PC-3 (cell line): ENCODE results near the gene ZXDC. TPM values are rescaled to one million over a fixed set of nuclear protein-coding genes. Genes with fewer than 3 reads are reported as not detected.

Experiments used
- ATAC-seq: fragments of 200-7000 bp; cut with Tn5 transposase; 2 replicates; pipeline ENCODE4 v1.9.1; 2020; ENCODE audit warnings: mild to moderate bottlenecking, moderate library complexity
- BruUV-seq: library from RNA; stranded (reverse); fragments of 400-500 nt; replicated peaks from 2 replicates; lab custom pipeline; 2021; lab: Mats Ljungman, UMichigan
- CTCF ChIA-PET: fragments of 300-600 bp; sonication (Branson Sonifier 250); formaldehyde crosslinking; loops from one replicate; lab custom pipeline; 2022; ENCODE audit warnings: antibody characterized with exemption; lab: Charles Lee
- POLR2A ChIA-PET: fragments of 300-600 bp; sonication (Branson Sonifier 250); formaldehyde crosslinking; loops from one replicate; lab custom pipeline; 2022; ENCODE audit warnings: antibody characterized with exemption; ENCODE audit not compliant: unreplicated experiment; lab: Charles Lee
- DNase-seq: peaks from one replicate; pipeline ENCODE4 v3.0.0-alpha.2; 2015
- H2AFZ ChIP-seq: fragments of 300-600 bp; sonication (generic); 2 replicates; pipeline ENCODE4 v1.6.0; 2016; ENCODE audit warnings: antibody characterized with exemption, low read length
- H3F3A ChIP-seq: fragments of 300-600 bp; sonication (generic); one replicate; pipeline ENCODE4 v1.6.0; 2017; ENCODE audit warnings: antibody characterized with exemption, low read length, control low read depth, mild to moderate bottlenecking; ENCODE audit not compliant: unreplicated experiment
- H3K27ac ChIP-seq: fragments of 300-600 bp; sonication (generic); 2 replicates; pipeline ENCODE4 v1.5.1; 2016; ENCODE audit warnings: mild to moderate bottlenecking, low read length
- H3K27me3 ChIP-seq: fragments of 300-600 bp; sonication (generic); 2 replicates; pipeline ENCODE4 v1.6.1; 2016; ENCODE audit warnings: low read length, mixed read lengths
- H3K36me3 ChIP-seq: fragments of 300-600 bp; sonication (generic); 2 replicates; pipeline ENCODE4 v1.6.1; 2016; ENCODE audit warnings: low read depth, mixed run types, low read length, mixed read lengths
- H3K4me1 ChIP-seq: fragments of 300-600 bp; sonication (generic); 2 replicates; pipeline ENCODE4 v1.5.1; 2016; ENCODE audit warnings: low read length; ENCODE audit not compliant: insufficient read depth
- H3K4me2 ChIP-seq: fragments of 300-600 bp; sonication (generic); 2 replicates; pipeline ENCODE4 v1.6.0; 2016; ENCODE audit warnings: low read length
- H3K4me3 ChIP-seq: fragments of 300-600 bp; sonication (generic); 2 replicates; pipeline ENCODE4 v1.5.1; 2016; ENCODE audit warnings: mild to moderate bottlenecking, low read length, mixed read lengths
- H3K79me2 ChIP-seq: fragments of 300-600 bp; sonication (generic); 2 replicates; pipeline ENCODE4 v1.6.1; 2017; ENCODE audit warnings: low read length, mixed read lengths
- H3K9ac ChIP-seq: fragments of 300-600 bp; sonication (generic); 2 replicates; pipeline ENCODE4 v1.6.0; 2016; ENCODE audit warnings: mild to moderate bottlenecking, low read length
- H3K9me2 ChIP-seq: fragments of 300-600 bp; sonication (generic); replicated peaks from 2 replicates; pipeline ENCODE4 v1.6.1; 2016; ENCODE audit warnings: mixed run types, low read length, mixed read lengths
- H3K9me3 ChIP-seq: fragments of 300-600 bp; sonication (generic); 2 replicates; pipeline ENCODE4 v1.6.1; 2016; ENCODE audit warnings: low read length, mixed read lengths
- H4K20me1 ChIP-seq: fragments of 300-600 bp; sonication (generic); 2 replicates; pipeline ENCODE4 v1.6.1; 2016; ENCODE audit warnings: low read length, mixed read lengths
- EZH2 ChIP-seq: fragments of 300-600 bp; sonication (generic); IDR thresholded peaks from one replicate; pipeline ENCODE4 v1.6.1; 2017; ENCODE audit warnings: antibody characterized with exemption, mild to moderate bottlenecking, low read length; ENCODE audit not compliant: unreplicated experiment
- EZH2phosphoT487 ChIP-seq: fragments of 300-600 bp; sonication (generic); IDR thresholded peaks from 2 replicates; pipeline ENCODE4 v1.6.1; 2018; ENCODE audit warnings: mild to moderate bottlenecking, antibody characterized with exemption, low read length, borderline replicate concordance
- intact Hi-C: fragments of 100-400 bp; cut with micrococcal nuclease; formaldehyde crosslinking; loops from 2 replicates; pipeline ENCODE4 v1.9.0; 2023
- total RNA-seq: library from RNA; depleted of rRNA; stranded (reverse); fragments of >200 nt; gene quantifications from 2 replicates; pipeline ENCODE4 v1.2.3, GENCODE V29; 2014
- TF ChIP-seq, protein P1 (sequence below): fragments of 300-600 bp; sonication (generic); conservative IDR thresholded peaks from 2 replicates; pipeline ENCODE4 v1.5.1; 2017; ENCODE audit warnings: antibody characterized with exemption, low read depth, mild to moderate bottlenecking, low read length

The ZXDC gene
- total RNA-seq, 1 experiment from 2014 or later: 18.7 TPM

DNA sequence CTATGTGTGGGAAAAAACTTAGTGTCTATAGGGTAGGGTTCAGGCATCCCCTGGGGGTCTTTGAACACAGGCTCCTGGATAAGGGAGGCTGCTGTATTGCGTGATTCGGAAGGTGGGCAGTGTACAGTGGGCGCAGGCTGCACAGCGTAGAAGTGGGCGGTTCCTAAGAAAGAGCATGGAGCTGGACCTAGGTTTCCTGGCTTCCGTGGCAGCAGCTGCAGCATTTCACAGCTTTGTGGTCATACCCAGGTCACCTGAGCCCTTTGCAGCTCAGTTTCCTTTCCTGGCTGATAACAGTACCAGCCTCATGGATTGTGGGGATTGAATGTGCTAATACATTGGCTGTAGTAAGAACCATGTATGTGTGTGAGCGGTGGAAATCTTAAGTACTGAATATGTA, 58.7 kb downstream of the ZXDC start:
- CTCF ChIA-PET: no interaction called here
- Histone ChIP-seq H4K20me1 (no peaks in the 10 kb centered on the region), H3K27me3 (0 out of 2 replicates have a peak, but pooled peaks cover 7% of the 10 kb centered on the region), H3K9me2 (no peaks in the 10 kb centered on the region), H3K4me3 (no peak overlapping the region), H3K9me3 (no peaks in the 10 kb centered on the region), H3F3A (no peaks in the 10 kb centered on the region), H3K36me3 (no peaks in the 10 kb centered on the region), H3K4me2 (no peak overlapping the region), H3K79me2 (no peaks in the 10 kb centered on the region), H3K4me1 (no peaks in the 10 kb centered on the region), H2AFZ (no peak overlapping the region), H3K27ac (no peak overlapping the region), H3K9ac (no peak overlapping the region)
- no TSS peak for BruUV-seq
- ATAC-seq (no peak), DNase-seq (no peak)
- POLR2A ChIA-PET: no interaction called here
- intact Hi-C loops: no loop called here
- TF ChIP-seq EZH2 (no peak), EZH2phosphoT487 (no peak)
- TF ChIP-seq, protein P1, sequence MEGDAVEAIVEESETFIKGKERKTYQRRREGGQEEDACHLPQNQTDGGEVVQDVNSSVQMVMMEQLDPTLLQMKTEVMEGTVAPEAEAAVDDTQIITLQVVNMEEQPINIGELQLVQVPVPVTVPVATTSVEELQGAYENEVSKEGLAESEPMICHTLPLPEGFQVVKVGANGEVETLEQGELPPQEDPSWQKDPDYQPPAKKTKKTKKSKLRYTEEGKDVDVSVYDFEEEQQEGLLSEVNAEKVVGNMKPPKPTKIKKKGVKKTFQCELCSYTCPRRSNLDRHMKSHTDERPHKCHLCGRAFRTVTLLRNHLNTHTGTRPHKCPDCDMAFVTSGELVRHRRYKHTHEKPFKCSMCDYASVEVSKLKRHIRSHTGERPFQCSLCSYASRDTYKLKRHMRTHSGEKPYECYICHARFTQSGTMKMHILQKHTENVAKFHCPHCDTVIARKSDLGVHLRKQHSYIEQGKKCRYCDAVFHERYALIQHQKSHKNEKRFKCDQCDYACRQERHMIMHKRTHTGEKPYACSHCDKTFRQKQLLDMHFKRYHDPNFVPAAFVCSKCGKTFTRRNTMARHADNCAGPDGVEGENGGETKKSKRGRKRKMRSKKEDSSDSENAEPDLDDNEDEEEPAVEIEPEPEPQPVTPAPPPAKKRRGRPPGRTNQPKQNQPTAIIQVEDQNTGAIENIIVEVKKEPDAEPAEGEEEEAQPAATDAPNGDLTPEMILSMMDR: no peak

DNA sequence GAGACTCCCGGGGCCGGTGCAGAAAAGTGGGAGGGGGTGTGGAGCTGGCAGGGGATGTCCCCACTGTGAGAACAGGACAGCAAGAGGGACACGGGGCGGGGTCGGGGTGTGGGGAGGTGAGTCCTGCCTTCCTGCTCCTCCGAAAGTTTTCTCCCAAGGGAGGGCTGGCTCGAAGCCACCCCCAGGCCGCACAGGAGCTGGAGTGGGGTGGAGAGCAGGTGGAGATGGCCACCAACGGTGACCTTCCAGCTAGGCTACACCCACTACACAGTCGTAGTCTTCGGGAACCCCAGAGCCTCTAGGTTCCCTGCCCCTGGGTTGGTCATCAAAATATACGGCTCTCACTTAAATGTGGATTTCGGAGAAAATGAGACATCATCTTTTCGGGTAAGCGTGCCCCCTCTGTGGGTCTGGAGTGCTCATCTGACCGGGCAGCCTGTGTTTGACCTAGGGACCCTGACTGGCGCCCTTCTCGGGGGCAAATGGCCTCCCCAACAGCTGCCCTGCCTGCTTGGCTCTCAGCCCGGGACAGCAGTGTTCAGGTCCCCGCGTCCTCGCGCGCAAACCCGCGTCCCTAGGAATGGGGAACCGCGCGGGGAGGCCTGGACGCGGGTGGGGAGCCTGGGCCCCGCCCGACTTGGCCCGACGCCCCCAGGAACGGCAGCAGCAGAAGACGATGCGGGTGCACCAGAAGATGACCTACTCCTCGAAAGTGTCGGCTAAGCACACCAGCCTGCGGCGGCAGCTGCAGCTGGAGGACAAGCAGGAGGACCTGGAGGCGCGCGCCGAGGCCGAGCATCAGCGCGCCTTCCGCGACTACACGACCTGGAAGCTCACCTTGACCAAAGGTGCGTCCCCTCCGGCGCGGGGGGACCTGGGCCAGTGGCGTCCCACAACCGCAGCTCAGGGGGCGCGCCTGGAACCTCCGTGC, 59.8 kb downstream of the ZXDC start:
- no peak overlapping the region for H3K27ac ChIP-seq
- no peak overlapping the region for H2AFZ ChIP-seq
- no peaks in the 10 kb centered on the region for H3F3A ChIP-seq
- no peaks in the 10 kb centered on the region for H3K9me3 ChIP-seq
- H3K9me2 ChIP-seq: no peaks in the 10 kb centered on the region
- no peak overlapping the region for H3K9ac ChIP-seq
- ATAC-seq: no peak
- CTCF ChIA-PET: no interaction called here
- no peaks in the 10 kb centered on the region for H3K79me2 ChIP-seq
- no peak overlapping the region for H3K4me3 ChIP-seq
- no peak overlapping the region for H3K4me2 ChIP-seq
- H4K20me1 ChIP-seq: no peaks in the 10 kb centered on the region
- TF ChIP-seq EZH2phosphoT487 (no peak), EZH2 (no peak)
- TF ChIP-seq, protein P1: no peak
- no TSS peak for BruUV-seq
- intact Hi-C loops: no loop called here
- no peaks in the 10 kb centered on the region for H3K4me1 ChIP-seq
- POLR2A ChIA-PET: no interaction called here
- peaks cover 9% of the 10 kb centered on the region; the same call in 1 of the 2 replicates for H3K27me3 ChIP-seq
- no peak for DNase-seq
- no peaks in the 10 kb centered on the region for H3K36me3 ChIP-seq
